ENCODE results near the gene BLTP2.

GRCh38 chr17:28693869-28694268, 48.9 kb upstream of the BLTP2 start:
- TF ChIP-seq CTCF (IDR thresholded peaks at IDR 0.05; ENCODE audit: low read length): no peak
- TF ChIP-seq EZH2 (IDR thresholded peaks at IDR 0.05; ENCODE audit: borderline replicate concordance, low read length): no peak
